GM21526 (cell line): ENCODE data around the gene CLASP1.
"Not testable (repeated sequence)": the region's sequence is repeated elsewhere in the genome, so short reads cannot be mapped to it uniquely, and the experiment has no call there.

Experiments
- ATAC-seq: cut with Tn5 transposase; IDR thresholded peaks from one replicate; pipeline ENCODE4 v1.9.1; 2021; ENCODE audit warnings: moderate library complexity; ENCODE audit not compliant: unreplicated experiment, low FRiP score

CLASP1 gene

GRCh38 chr2:121483846-121484245 lies 165.4 kb downstream of the CLASP1 start:
- ATAC-seq, result no peak

GRCh38 chr2:121483021-121483420 lies 166.2 kb downstream of the CLASP1 start:
- ATAC-seq, result no peak

GRCh38 chr2:121480826-121481225 lies 168.4 kb downstream of the CLASP1 start:
- ATAC-seq, result no peak

DNA sequence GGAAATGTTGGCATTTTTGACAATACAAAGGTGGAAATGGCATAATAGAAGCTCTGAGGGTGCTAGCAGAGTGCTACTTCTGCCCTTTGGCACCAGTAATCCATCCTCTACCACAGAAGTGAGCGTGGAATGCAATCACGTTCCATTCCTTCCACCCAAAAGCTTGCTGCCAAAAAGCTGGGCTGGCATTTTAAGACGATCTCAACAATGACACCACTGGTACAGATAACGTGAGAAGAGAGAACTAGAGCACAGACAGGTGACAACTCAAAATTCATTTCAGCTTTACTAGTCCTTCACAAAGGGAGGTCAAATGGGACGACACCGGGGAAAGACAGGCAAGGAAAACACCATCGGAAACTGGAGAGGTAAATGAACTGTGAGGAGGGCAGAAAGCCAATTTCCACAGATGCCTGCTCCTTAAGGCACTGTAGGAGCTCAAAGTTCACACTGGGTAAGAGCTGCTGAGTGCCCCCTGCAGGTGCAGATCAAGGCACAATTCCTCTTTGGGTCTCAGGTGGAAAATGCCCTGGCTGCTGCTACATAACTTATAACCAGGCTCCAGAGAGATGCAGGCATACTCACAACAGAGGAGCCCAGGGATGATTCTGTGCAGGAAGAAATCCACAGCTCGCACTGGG lies 169.3 kb downstream of the CLASP1 start:
- ATAC-seq, result no peak

GRCh38 chr2:121478996-121479745 lies 170.1 kb downstream of the CLASP1 start:
- ATAC-seq, result no peak

DNA sequence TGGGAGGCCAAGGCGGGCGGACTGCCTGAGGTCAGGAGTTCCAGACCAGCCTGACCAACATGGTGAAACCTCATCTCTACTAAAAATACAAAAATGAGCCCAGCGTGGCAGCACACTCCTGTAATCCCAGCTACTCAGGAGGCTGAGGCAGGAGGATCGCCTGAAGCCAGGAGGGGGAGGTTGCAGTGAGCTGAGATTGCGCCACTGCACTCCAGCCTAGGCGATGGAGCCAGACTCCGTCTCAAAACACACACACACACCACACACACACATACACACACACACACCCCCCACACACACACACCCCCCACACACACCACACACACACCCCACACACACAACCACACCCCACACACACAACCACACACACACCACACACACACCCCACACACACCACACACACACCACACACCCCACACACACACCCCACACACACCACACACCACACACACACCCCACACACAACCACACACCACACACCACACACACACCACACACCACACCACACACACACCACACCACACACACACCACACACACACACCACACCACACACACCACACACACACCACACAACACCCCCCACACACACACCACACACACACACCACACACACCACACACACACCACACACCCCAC lies 170.8 kb downstream of the CLASP1 start:
- not testable (repeated sequence) for ATAC-seq

GRCh38 chr2:121476684-121477083 lies 172.6 kb downstream of the CLASP1 start:
- no peak for ATAC-seq

DNA sequence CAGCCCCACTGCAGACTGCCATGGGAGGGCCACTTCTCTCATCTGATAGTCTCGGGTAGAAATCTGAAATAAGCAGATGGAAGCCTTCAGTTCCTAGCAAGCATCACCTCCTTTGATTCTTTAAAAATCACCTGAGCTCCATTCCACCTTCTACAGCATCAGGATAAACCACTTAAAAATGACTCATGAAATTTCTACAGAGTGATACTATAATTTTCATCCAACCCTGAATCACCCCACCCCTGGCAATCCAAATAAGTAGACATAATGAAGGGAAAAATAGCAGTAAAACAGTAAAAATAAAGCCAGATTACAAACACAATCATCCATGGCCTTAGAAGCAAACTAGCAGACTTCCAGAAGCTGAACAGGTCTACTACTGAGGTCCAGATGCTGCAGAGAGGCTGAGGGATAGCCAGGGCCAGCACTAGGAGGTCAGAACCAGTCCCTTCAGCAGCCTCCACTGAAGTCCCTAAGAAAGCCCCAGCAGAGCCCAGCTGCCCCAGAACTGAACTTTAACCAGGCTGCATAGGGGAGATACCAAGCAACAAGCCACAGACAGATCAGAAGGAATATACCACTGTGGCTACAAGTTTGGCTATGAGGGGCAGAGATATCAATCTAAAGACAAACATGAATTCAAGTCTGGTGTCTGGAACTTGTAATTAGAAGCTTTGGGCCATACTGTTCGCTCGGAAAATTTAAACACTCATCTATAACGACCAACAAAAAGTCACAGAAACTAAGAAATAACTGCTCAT lies 173.3 kb downstream of the CLASP1 start:
- no peak for ATAC-seq

DNA sequence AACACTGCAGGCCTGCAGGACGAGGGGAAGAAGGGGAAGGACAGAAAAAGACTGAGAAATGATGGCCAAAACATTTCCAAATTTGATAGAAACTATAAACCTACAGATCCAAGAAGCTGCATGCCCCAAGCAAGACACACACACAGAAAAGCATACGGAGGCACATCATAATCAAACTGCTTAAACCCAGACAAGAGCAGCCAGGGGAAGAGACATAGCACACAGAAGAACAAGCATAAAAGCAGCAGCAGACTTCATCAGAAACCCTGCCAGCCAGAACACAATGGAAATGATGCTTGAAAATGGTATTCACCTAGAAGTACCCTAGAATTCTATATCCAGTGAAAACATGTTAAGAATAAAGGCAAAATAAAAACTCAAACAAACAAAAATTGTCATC lies 175.8 kb downstream of the CLASP1 start:
- no peak for ATAC-seq

DNA sequence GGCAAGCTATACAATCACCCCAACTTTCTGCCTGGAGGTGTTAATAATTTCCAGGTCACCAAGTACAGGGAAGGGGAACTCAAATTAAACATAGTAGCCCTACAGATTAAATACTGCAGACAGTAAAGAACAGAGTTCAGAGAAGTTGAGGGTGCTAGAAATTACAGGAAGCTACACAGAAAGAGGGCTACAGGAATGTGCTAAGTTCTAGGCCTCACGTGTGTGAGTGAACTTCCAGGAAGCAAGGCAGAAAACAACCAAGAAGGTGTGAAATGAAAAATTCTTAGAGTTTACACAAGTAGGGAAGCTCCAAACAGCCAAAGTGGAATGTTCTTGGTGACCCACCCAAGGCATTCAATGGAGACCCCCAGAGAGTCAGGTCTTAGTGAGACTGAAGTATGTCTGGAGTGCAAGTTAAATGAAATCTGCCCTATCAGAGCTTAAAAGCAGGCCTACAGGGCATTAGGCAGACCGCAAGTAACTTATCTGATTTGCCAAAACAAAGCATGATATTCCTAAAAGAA lies 176.7 kb downstream of the CLASP1 start:
- no peak for ATAC-seq

DNA sequence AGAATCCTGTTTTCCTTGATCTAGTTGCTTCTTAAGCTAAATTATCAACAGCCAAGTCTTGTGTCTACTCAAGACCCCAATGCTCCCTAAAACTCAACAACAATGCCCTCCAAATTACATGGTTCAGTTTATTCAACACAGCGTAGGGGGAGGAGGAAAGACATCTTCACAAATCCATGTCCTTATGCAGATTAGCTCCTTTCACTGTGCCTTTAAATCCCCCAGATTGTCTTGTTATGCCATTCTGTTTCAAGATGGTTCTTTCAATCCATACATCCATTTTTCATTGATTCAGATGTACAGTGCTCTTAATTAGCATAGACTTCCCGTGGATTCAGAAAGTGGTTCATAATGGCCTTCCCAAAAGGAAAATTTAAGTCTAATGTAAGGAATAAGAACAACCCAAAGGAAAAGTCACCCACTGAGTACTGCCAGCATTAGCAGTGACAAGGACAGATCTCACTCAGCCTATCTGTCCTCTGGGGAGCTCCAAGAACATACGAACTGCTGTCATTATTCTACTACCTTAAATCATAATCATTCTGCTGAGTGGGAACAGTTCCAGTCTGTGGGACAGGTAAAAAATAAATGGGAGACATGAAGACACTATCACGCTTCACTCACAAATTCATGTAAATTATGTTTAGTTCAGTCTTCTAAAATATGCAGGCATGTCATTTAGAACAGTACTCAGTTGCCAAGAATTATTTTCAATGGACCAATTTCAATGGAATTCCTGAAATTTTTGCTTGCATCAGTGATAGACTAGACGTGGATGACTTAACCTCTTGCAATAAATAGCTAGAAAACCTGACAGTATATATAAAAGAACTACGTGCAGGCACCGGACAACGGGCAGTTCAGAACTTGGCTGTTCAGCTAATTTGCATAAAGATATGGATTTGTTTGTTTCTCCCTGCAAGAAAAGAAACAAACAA lies 177.5 kb downstream of the CLASP1 start:
- ATAC-seq, result no peak

- no peak for ATAC-seq
Observed at GRCh38 chr2:121470917-121471316, 178.3 kb downstream of the CLASP1 start.

DNA sequence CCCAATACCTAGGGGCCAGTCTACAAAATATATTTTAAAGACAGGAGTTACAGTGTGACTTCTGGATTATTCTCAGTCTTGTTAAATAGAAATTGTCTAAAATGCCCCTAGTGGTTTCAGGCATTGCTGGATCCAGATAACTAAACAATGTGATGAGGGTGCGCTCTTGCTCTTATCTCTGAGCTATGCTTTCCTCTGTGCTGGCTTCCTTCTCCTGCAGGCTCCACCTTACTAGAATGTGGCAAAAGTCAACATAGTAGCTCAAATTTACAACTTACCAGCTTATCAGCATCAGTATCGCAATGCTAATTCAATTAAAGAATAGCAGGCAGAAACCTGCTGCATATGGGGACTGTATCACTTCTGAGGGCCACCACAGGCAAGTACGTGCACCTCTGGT lies 179.9 kb downstream of the CLASP1 start:
- no peak for ATAC-seq

- no peak for ATAC-seq
Observed at GRCh38 chr2:121468936-121469335, 180.3 kb downstream of the CLASP1 start.

- ATAC-seq, result no peak
Observed at GRCh38 chr2:121459291-121459690, 190.0 kb downstream of the CLASP1 start.

DNA sequence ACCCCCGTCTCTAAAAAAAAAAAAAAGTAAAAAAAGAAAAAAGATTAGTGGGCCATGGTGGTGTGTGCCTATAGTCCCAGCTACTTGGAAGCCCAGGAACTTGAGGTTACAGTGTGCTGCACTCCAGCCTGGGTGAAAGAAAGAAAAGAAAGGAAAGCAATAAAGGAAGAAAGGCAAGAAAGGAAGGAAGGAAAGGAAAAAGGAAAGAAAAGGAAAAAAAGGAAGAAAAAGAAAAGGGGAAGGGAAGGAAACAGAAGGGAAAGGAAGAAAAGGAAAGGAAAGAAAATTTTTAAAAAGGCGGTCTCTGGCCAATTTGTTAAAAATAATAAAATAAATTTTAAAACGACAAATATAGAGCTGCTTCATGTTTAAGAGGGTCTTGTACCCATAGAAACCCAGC lies 192.9 kb downstream of the CLASP1 start:
- ATAC-seq, result no peak

- ATAC-seq, result no peak
Observed at GRCh38 chr2:121455446-121455845, 193.8 kb downstream of the CLASP1 start.

GRCh38 chr2:121454549-121455090 lies 194.6 kb downstream of the CLASP1 start:
- ATAC-seq, result no peak

DNA sequence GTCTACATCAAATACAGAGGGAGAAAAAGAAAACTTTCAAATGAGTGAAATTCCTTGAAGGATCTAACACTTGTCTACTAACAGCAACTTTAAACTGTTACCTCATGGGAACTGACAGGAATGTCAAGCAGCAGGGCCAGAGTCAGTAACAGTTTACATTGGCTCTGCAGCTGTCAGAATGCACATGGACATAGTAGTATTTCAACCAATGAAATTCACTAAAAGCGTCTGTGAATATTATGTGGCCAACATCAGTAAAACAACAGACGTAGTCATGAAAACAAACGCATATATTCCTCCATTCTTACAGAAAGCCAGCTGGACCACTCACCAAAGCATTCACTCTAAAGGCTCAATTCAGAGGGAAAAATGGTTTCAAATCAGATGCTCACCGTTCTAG lies 197.9 kb downstream of the CLASP1 start:
- ATAC-seq, result no peak
